Uterus (tissue), 4 donors: ENCODE data around the gene CLOCK. TPM values are rescaled to one million over a fixed set of nuclear protein-coding genes. Genes with fewer than 3 reads are reported as not detected.
A peak's percentile ranks its signal among the peaks of the same experiment; 100 is the strongest.
"Not testable (repeated sequence)": the region's sequence is repeated elsewhere in the genome, so short reads cannot be mapped to it uniquely, and the experiment has no call there.

Experiments used
- DNase-seq, 2 donors: peaks; one replicate each; pipeline ENCODE4 v3.0.0-alpha.2; 2019 to 2020
- H3K27ac ChIP-seq, 2 donors: fragments of 200-600 bp; sonication (generic); 1 replicate in 1 of 2; 2 replicates in 1 of 2; pipeline ENCODE4 v1.5.1; 2016 to 2018
- H3K27me3 ChIP-seq, 2 donors: fragments of 200-600 bp; sonication (generic); one replicate each; pipeline ENCODE4 v1.5.1; 2018 to 2019; ENCODE audit warnings: control low read depth in 1 of 2
- H3K36me3 ChIP-seq, 2 donors: fragments of 200-600 bp; sonication (generic); one replicate each; pipeline ENCODE4 v1.5.1; 2019; ENCODE audit warnings: control low read depth in 1 of 2
- H3K4me1 ChIP-seq, 2 donors: fragments of 200-600 bp; sonication (generic); one replicate each; pipeline ENCODE4 v1.5.1; 2018 to 2019; ENCODE audit warnings: control low read depth in 1 of 2
- H3K4me3 ChIP-seq, 2 donors: fragments of 200-600 bp; sonication (generic); 1 replicate in 1 of 2; 2 replicates in 1 of 2; pipeline ENCODE4 v1.5.1; 2018 to 2019; ENCODE audit warnings: mild to moderate bottlenecking in 1 of 2
- H3K9me3 ChIP-seq, 2 donors: fragments of 200-600 bp; sonication (generic); one replicate each; pipeline ENCODE4 v1.5.1; 2019; ENCODE audit warnings: control low read depth in 1 of 2
- CTCF ChIP-seq, 4 experiments: fragments of 200-600 bp in 2 of 4; fragments of 450-650 bp in 2 of 4; sonication (generic) in 2 of 4; IDR thresholded peaks; one replicate each; pipeline ENCODE4 v1.5.1; 2016 to 2019; ENCODE audit warnings: antibody characterized with exemption in 4 of 4, mild to moderate bottlenecking in 2 of 4, moderate library complexity in 1 of 4
- POLR2A ChIP-seq, 2 donors: fragments of 450-650 bp; IDR thresholded peaks; one replicate each; pipeline ENCODE4 v1.6.1; 2016; ENCODE audit warnings: antibody characterized with exemption in 2 of 2, mild to moderate bottlenecking in 1 of 2, moderate library complexity in 1 of 2
- intact Hi-C: fragments of 100-400 bp; cut with DNase I; formaldehyde crosslinking; loops from one replicate; pipeline ENCODE4 v1.15.1; 2023; ENCODE audit warnings: low total_unique reads
- total RNA-seq, 4 donors: library from RNA; depleted of rRNA in 3 of 4; stranded (reverse); fragments of >200 nt in 3 of 4; gene quantifications; one replicate each; pipeline versions ENCODE4 v1.1.0 to v1.2.4, GENCODE V29; 2014 to 2023
- donor health status: DM: yes; HTN: yes; CAD: no.

CLOCK gene
- total RNA-seq = 10 to 100 TPM; 13.3 to 60.3 (median 29.1) TPM

- peak; percentile 87 to 90 for DNase-seq
- no peaks in the 10 kb centered on the region for H3K27me3 ChIP-seq
- H3K9me3 ChIP-seq = no peaks in the 10 kb centered on the region
- no peaks in the 10 kb centered on the region for H3K36me3 ChIP-seq
- H3K4me3 ChIP-seq = peak within 1 kb of the TSS; percentile 76 to 80
- H3K4me1 ChIP-seq = no peaks in the 10 kb centered on the region
- peak within 1 kb of the TSS; percentile 98 to 99 for H3K27ac ChIP-seq
- intact Hi-C loops = loop anchor here (5.0 kb wide), 1 partner anchor 190 kb away; no protein-coding TSS in a partner anchor
- TF ChIP-seq CTCF (IDR thresholded peaks at IDR 0.05) = peak; percentile 48 to 71 (median 58)
- TF ChIP-seq POLR2A (IDR thresholded peaks at IDR 0.05) = peak; percentile 40 to 72
These were observed at the start of gene CLOCK for GRCh38 chr4:55546756-55547465. Gene CLOCK, minus strand, starts transcription at chr4:55546909. Its CDS starts 64,124 bp downstream, at chr4:55482785.

GRCh38 chr4:55592014-55592413 is 45.3 kb upstream of the CLOCK start, which contains the start of gene PDCL2:
Gene PDCL2, minus strand, starts transcription at chr4:55592245. Its CDS starts 136 bp downstream, at chr4:55592109.
- no peaks in the 10 kb centered on the region for H3K36me3 ChIP-seq
- H3K27ac ChIP-seq = no peak within 1 kb of the TSS
- no peaks in the 10 kb centered on the region for H3K4me1 ChIP-seq
- H3K27me3 ChIP-seq = no peaks in the 10 kb centered on the region
- no peak within 1 kb of the TSS for H3K4me3 ChIP-seq
- intact Hi-C loops = no loop called here
- no peaks in the 10 kb centered on the region for H3K9me3 ChIP-seq
- TF ChIP-seq POLR2A (IDR thresholded peaks at IDR 0.05) = no peak
- no peak for TF ChIP-seq CTCF (IDR thresholded peaks at IDR 0.05)
- DNase-seq = no peak

- TF ChIP-seq POLR2A (IDR thresholded peaks at IDR 0.05) (no peak), CTCF (IDR thresholded peaks at IDR 0.05) (no peak)
- Histone ChIP-seq H3K4me1 (no peaks in the 10 kb centered on the region), H3K27me3 (no peaks in the 10 kb centered on the region), H3K9me3 (no peaks in the 10 kb centered on the region), H3K4me3 (no peak overlapping the region), H3K36me3 (no peaks in the 10 kb centered on the region), H3K27ac (no peak overlapping the region)
- no peak for DNase-seq
- intact Hi-C loops = no loop called here
These were observed 41.5 kb upstream of the CLOCK start for GRCh38 chr4:55588160-55588559.

- DNase-seq, intact Hi-C loops, H3K9me3 ChIP-seq, H3K27ac ChIP-seq, H3K4me1 ChIP-seq, H3K4me3 ChIP-seq, H3K27me3 ChIP-seq, H3K36me3 ChIP-seq: not testable (repeated sequence)
These were observed 36.1 kb upstream of the CLOCK start for GRCh38 chr4:55582773-55583172.

GRCh38 chr4:55578341-55579010 is 31.8 kb upstream of the CLOCK start:
- H3K27me3 ChIP-seq = no peaks in the 10 kb centered on the region
- no peak for DNase-seq
- H3K4me1 ChIP-seq = no peaks in the 10 kb centered on the region
- H3K27ac ChIP-seq = no peak overlapping the region
- intact Hi-C loops = no loop called here
- TF ChIP-seq CTCF (IDR thresholded peaks at IDR 0.05) (no peak), POLR2A (IDR thresholded peaks at IDR 0.05) (no peak)
- no peaks in the 10 kb centered on the region for H3K9me3 ChIP-seq
- no peak overlapping the region for H3K4me3 ChIP-seq
- no peaks in the 10 kb centered on the region for H3K36me3 ChIP-seq
